GM18870 (cell line): Measurements from ENCODE around the gene IQCK.

ENCODE experiments used
- ATAC-seq: cut with Tn5 transposase; IDR thresholded peaks from one replicate; pipeline ENCODE4 v1.9.1; 2021; ENCODE audit warnings: moderate library complexity; ENCODE audit not compliant: unreplicated experiment

Gene IQCK

DNA sequence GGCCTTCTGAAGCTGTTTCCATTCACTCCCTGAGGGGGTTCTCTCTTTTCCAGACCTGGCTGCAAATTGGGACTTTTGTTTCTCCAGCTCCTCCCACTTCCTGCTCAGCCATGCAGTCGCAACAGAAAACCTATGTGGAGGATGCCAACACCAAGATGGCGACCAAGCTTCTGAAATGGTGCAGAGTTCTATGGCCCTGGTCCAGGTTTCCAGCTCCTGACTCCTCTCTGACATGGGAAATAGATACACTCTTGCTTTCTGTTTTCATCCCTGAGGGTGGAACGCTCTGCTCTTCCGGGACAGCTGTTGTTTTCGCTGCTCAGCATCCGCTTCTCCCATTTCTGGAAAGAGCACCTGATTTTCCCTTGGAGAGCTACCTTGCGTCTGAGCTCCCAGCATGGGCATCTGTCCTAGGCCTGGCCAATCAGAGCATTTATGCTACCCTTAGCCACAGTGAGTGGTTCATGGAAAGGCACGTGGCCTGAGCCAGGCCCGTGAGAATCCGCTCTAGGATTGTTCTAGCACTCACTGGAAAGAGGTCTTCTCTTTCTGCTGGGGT lies 158.5 kb downstream of the IQCK start:
- no peak for ATAC-seq

DNA sequence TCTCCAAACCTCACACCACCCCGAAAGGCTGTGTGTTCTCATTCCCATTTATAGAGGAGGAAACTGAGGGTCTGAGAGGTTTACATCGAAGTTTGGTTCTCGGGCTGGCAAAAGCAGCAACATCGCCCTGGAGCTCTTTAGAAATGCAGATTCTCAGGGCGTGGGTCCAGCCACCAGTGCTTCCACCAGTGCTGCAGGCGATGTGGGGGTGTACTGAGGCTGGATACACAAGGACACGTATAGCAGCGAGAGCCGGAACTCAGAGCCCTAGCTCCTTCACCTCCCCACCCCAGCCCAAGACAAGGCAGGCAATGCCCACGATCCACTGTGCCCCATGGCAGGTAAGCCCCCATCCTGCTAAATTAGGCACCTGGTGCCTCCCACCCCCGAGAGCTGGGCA lies 160.7 kb downstream of the IQCK start:
- ATAC-seq, result no peak

DNA sequence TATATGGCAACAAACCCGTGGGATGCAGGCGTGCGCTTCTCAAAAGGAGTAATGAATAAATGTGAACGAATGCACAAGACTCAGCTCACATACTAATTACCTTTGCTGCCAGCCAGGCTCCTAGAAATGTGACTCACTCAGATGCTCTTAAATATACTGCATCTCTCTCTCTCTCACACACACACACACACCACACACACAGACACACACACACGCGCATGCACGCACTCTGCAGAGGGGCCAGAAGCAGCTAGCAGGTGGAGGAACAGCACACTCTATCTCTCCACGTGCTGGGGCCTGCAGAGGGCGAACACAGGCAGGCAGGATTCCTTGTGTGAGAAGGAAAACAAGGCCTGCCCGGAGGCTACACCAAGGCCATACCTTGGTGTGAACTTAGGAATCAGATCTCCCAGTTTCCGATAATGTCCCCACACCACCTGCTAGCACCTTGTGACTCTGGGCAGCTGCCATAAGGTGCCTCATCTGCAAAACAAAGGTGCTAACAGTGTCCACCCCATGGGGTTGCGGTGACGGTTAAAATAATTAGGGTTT lies 161.2 kb downstream of the IQCK start:
- ATAC-seq, result no peak

DNA sequence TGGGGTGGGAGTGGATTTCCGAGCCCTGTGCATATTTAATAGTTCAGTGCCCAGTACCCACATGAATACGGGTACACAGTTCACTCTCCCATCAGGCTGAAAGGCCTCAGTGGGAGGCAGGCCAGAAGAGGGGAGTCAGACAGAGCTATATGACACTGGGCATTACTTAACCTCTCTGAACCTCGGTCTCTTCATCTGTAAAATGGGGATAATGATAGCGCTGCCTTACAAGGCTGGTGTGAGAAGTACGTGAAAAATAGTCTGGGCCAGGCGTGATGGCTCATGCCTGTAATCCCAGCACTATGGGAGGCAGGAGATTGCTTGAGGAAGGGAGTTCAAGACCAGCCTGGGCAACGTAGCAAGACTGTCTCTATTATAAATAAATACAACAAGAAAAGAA lies 163.0 kb downstream of the IQCK start:
- ATAC-seq, result no peak

DNA sequence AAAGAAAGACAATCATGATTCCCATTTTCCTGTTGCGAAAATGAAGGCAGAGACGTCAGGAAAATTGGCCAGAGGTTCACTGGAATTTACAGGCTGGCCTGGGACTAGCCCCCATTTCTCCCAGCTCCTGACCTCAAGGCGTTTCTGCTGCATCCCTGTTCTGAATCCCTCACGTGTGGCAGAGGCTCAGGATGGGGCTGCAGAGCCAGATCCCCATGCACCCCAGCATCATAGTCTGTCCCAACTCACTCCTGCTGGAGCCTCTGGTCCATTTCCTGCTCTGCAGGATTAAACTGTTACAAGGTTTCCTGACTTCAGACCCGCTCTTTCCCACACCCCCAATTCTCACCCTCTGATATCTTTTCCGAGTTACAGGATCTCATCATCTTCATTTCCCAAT lies 163.7 kb downstream of the IQCK start:
- no peak for ATAC-seq

DNA sequence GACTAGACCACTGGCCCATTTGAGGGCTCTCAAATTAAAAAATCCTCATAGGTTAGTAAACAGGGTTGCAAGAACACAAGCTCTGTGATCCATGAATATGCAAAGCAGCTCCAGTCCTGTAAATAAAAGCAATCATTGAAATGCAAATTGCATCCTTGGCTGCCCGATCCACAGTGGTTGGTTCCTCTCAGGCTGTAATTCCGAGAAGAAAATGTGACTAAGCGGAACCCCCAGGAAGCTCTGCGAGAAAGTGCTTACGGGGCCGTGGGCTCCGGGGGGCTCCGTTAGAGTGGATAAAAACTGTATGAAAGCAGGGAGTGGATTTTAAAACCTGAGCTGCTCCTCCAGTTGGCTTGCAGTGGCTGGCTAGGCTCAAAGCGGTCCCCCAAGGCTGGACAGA lies 164.1 kb downstream of the IQCK start:
- no peak for ATAC-seq

- no peak for ATAC-seq
Measured at GRCh38 chr16:19882646-19883045, 164.6 kb downstream of the IQCK start.

DNA sequence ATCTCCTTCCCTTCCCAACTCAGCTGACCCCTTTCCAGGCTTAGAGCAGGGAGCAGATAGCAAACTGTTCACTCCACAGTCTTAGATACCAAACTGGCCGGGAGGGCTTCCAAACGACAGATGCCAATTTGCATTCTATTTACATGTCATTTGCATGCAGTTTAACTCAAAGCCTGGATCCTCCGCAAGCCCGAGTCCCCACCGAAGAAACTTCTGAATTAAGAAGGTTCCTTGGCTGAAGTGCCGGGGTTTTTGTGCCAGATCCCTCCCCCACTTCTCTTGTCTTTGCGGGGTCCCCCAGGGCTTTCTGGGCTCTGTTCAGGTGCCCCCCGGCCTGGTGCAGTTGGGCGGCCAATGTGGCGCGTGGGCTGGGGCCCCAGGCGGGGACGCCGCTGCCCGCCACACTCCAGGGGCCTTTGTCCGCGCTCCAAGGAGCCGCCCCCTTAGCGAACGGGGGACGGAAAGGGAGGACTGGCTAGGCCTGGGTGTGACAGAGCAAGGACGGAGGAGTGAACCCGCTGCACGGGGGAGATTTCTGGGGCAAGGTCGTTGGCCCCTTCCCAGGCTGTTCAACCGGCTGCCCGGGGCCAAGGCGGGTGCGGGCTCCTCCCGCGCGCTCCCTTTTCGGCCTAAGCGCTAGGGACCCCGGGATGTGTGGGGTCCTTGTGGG lies 165.4 kb downstream of the IQCK start:
- ATAC-seq, result no peak

GRCh38 chr16:19883966-19884485 lies 166.0 kb downstream of the IQCK start:
- no peak for ATAC-seq

DNA sequence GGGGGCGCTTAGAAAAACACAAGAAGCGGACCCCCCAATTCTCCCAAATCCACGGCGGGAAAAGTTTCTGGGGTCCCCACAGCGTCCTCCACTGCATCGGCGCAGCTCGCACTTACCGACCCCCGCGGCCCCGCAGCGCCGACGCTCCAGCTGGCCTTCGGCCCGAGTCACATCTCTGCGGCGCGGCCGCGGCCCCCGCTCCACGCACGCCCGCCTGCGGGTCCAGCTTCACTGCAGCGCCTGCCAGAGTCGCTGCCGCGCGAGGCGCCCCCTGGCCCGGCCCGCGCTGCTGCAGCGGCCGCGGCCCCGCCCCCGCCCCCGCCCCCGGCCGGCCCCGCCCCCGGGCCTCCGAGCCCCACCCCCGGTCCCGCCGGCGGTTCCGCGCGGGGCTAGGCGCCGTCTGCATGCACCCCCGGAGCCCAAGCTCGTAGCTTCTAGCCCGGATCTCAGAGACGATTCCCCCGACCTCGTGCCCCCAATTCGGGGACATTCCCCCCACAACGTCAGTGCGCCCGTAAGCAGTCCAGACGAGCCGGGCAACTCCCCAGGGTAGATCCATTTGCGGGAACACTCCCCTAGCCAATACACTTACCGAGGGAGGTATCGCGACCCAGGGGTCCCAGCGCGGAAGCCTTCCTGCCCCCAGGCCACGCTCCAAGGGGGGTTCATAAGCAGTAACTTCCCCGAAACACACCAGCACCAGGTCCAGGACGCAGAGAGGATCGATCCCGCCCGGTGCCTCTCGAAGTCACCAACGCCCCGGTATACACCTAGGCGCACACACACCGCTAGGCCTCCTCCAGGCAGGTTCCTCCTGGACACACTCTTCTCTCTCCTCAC lies 166.8 kb downstream of the IQCK start, which contains the start of gene GPRC5B:
TSS of gene GPRC5B (minus strand) at position 238 of the 840 bp plus-strand sequence. CDS start 12,003 bp downstream, outside the sequence.
- ATAC-seq, result no peak

DNA sequence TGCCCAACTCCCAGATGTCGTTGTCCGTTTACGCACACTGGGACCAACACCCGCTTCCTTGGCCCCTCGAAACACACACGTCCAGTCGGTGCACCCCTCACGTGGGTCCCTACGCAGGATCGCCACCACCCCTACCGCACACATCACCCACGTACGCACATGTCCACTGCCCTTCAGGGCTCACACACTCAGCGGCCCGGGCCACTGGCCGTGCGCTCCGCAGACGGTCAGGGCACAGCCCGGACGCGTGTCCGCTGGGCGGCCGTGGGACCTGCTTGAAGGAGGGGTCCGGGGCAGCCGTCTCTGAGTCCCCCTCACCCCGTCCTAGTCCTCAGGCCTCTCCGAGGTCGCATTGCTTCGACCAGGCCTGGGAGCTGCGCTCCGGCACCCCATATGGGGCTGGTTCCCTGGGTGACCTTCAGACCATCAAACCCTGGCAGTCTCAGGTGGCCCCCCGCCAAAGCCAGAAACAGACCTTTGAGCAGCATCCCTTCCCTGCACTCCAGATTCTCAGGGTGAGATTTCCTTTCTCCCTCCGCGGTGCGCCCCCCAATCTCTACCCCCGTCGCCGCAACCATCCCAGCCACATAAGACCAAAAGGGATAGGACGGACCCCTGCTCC lies 167.5 kb downstream of the IQCK start:
- no peak for ATAC-seq

- no peak for ATAC-seq
Measured at GRCh38 chr16:19886073-19886941, 168.2 kb downstream of the IQCK start.

GRCh38 chr16:19888834-19889233 lies 170.8 kb downstream of the IQCK start:
- ATAC-seq, result no peak

DNA sequence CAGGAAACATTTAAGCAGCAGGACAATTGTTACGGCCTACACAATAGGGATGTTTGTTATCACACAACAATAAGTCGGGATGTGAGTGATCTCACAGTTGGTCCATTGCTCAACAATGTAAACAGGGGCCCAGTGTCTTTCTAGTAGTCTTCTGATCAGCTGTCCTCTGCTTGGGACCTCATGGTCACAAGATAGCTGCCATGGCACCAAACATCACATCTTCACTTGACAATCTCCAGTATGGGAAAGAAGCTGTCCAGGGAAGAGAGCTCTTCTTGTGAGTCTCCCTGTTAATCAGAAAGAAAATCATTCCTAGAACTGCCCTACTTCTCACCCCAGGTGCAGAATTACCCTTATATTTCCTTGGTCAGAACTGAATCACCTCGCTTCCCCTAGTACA lies 172.8 kb downstream of the IQCK start:
- no peak for ATAC-seq

DNA sequence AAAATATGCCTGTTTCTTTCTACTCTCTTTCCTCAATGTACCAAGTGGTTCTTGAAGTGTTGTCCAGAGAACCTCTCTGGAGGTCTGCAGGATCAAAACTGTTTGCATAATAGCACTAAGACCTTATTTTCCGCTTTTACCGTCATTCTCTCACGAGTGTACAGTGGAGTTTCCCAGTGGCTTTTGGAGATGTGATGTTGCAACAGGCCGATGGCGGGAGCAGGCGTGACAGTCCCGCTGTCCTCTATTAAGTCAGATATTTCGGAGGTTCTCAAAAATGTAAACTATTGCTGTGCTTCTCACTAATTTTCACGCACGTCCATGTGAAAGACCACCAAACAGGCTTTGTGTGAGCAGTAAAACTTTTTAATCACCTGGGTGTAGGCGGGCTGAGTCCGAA lies 174.8 kb downstream of the IQCK start:
- no peak for ATAC-seq

- ATAC-seq, result no peak
Measured at GRCh38 chr16:19894586-19894985, 176.5 kb downstream of the IQCK start.

- no peak for ATAC-seq
Measured at GRCh38 chr16:19896951-19897350, 178.9 kb downstream of the IQCK start.

- no peak for ATAC-seq
Measured at GRCh38 chr16:19898166-19898565, 180.1 kb downstream of the IQCK start.

DNA sequence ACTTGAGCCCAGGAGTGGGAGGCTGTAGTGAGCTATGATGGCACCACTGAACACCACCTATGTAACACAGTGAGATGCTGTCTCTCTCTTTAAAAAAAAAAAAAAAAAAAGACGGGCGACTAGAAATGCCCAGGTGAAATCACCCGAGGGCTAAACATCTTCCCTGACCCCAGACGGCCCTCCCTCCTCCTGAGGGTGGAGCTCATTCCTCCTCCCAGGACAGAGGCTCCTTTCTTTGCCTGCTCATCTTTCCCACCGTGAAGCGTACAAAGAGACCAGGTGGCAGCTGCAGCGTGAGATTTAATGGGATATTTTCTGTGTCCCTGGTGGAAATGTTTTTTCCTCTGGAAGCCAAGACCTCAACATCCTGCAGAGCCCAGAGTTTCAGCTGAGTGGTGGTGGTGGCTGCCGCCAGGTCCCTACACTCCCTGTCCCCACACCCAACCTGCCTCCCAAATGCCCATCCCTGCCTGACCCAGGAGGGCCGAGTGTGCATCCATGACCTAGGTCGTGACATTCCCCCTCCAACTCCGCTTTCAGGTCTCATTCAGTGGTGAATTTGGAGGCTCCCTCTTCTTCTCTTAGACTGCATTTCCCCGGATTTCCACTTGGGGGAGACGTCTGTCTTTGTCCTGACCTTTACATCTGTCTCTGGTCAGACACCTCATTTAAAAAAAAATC lies 181.0 kb downstream of the IQCK start:
- ATAC-seq, result no peak

DNA sequence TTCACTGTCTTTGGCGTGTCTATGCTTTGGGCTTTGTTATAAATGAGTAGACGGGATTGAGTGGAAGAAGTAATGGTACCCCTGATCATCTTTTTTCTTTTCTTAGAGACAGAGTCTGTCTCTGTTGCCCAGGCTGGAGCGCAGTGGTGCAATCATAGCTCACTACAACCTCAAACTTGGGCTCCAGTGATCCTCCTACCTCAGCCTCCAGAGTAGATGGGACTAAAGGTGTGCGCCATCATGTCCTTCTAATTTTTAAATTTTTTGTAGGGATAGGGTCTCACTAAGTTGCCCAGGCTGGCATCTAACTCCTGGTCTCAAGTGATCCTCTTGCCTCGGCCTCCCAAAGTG lies 181.5 kb downstream of the IQCK start:
- no peak for ATAC-seq
